ENCODE measurements around the gene SLC47A1.

GRCh38 chr17:19549746-19550623 lies 16.3 kb downstream of the SLC47A1 start:
- TF ChIP-seq, protein P1, sequence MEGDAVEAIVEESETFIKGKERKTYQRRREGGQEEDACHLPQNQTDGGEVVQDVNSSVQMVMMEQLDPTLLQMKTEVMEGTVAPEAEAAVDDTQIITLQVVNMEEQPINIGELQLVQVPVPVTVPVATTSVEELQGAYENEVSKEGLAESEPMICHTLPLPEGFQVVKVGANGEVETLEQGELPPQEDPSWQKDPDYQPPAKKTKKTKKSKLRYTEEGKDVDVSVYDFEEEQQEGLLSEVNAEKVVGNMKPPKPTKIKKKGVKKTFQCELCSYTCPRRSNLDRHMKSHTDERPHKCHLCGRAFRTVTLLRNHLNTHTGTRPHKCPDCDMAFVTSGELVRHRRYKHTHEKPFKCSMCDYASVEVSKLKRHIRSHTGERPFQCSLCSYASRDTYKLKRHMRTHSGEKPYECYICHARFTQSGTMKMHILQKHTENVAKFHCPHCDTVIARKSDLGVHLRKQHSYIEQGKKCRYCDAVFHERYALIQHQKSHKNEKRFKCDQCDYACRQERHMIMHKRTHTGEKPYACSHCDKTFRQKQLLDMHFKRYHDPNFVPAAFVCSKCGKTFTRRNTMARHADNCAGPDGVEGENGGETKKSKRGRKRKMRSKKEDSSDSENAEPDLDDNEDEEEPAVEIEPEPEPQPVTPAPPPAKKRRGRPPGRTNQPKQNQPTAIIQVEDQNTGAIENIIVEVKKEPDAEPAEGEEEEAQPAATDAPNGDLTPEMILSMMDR (IDR thresholded peaks at IDR 0.05) = no peak
- no peak for TF ChIP-seq POLR2A (IDR thresholded peaks at IDR 0.05)
